ENCODE data around the gene C2CD2.

- TF ChIP-seq, protein P1, sequence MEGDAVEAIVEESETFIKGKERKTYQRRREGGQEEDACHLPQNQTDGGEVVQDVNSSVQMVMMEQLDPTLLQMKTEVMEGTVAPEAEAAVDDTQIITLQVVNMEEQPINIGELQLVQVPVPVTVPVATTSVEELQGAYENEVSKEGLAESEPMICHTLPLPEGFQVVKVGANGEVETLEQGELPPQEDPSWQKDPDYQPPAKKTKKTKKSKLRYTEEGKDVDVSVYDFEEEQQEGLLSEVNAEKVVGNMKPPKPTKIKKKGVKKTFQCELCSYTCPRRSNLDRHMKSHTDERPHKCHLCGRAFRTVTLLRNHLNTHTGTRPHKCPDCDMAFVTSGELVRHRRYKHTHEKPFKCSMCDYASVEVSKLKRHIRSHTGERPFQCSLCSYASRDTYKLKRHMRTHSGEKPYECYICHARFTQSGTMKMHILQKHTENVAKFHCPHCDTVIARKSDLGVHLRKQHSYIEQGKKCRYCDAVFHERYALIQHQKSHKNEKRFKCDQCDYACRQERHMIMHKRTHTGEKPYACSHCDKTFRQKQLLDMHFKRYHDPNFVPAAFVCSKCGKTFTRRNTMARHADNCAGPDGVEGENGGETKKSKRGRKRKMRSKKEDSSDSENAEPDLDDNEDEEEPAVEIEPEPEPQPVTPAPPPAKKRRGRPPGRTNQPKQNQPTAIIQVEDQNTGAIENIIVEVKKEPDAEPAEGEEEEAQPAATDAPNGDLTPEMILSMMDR (IDR thresholded peaks at IDR 0.05): no peak
- TF ChIP-seq TEAD4 (IDR thresholded peaks at IDR 0.05; ENCODE audit: borderline replicate concordance, insufficient read depth) (no peak), GABPA (IDR thresholded peaks at IDR 0.05; ENCODE audit: low read depth) (no peak), RXRA (IDR thresholded peaks at IDR 0.05; ENCODE audit: borderline replicate concordance, low read depth) (no peak), CHD2 (IDR thresholded peaks at IDR 0.05; ENCODE audit: low read length, partially characterized antibody) (no peak), USF2 (IDR thresholded peaks at IDR 0.05; ENCODE audit: borderline replicate concordance, low read depth, low read length) (no peak)
- TF ChIP-seq, protein P2, sequence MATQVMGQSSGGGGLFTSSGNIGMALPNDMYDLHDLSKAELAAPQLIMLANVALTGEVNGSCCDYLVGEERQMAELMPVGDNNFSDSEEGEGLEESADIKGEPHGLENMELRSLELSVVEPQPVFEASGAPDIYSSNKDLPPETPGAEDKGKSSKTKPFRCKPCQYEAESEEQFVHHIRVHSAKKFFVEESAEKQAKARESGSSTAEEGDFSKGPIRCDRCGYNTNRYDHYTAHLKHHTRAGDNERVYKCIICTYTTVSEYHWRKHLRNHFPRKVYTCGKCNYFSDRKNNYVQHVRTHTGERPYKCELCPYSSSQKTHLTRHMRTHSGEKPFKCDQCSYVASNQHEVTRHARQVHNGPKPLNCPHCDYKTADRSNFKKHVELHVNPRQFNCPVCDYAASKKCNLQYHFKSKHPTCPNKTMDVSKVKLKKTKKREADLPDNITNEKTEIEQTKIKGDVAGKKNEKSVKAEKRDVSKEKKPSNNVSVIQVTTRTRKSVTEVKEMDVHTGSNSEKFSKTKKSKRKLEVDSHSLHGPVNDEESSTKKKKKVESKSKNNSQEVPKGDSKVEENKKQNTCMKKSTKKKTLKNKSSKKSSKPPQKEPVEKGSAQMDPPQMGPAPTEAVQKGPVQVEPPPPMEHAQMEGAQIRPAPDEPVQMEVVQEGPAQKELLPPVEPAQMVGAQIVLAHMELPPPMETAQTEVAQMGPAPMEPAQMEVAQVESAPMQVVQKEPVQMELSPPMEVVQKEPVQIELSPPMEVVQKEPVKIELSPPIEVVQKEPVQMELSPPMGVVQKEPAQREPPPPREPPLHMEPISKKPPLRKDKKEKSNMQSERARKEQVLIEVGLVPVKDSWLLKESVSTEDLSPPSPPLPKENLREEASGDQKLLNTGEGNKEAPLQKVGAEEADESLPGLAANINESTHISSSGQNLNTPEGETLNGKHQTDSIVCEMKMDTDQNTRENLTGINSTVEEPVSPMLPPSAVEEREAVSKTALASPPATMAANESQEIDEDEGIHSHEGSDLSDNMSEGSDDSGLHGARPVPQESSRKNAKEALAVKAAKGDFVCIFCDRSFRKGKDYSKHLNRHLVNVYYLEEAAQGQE (IDR thresholded peaks at IDR 0.05; ENCODE audit: low read depth, low read length): no peak
- TF ChIP-seq, protein P3, sequence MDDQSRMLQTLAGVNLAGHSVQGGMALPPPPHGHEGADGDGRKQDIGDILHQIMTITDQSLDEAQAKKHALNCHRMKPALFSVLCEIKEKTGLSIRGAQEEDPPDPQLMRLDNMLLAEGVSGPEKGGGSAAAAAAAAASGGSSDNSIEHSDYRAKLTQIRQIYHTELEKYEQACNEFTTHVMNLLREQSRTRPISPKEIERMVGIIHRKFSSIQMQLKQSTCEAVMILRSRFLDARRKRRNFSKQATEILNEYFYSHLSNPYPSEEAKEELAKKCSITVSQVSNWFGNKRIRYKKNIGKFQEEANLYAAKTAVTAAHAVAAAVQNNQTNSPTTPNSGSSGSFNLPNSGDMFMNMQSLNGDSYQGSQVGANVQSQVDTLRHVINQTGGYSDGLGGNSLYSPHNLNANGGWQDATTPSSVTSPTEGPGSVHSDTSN (IDR thresholded peaks at IDR 0.05): no peak
Observed at GRCh38 chr21:41916888-41917433, 36.9 kb downstream of the C2CD2 start.
